ENCODE data around the gene BICRAL.
"Not testable (repeated sequence)": the region's sequence is repeated elsewhere in the genome, so short reads cannot be mapped to it uniquely, and the experiment has no call there.

Gene BICRAL

GRCh38 chr6:42790549-42791181 lies 8.8 kb downstream of the BICRAL start:
- FAIRE-seq (no peak), DNase-seq (ENCODE audit: extremely low spot score, insufficient read length, low read depth) (no peak)

DNA sequence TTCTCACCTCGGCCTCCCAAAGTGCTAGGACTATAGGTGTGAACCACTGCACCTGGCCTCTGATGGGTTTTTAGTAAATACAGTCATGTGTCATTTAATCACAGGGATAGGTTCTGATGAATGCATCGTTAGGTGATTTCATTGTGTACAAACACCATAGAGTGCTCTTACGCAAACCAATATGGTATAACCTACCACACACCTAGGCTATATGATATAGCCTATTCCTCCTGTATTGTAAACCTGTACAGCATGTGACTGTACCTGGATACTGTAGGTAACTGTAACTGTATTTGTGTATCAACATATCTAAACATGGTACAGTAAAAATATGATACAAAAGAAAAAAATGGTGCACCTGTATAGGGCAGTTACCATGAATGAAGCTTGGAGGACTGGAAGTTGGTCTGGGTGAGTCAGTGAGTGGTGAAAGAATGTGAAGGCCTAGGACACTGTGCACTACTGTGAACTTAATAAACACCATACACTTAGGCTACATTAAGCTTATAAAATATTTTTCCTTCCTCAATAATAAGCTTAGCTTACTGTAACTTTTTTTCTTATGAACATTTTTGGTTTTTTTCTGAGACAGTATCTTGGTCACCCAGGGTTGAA lies 10.0 kb downstream of the BICRAL start:
- FAIRE-seq = no peak
- DNase-seq (ENCODE audit: extremely low spot score, insufficient read length, low read depth) = no peak

DNA sequence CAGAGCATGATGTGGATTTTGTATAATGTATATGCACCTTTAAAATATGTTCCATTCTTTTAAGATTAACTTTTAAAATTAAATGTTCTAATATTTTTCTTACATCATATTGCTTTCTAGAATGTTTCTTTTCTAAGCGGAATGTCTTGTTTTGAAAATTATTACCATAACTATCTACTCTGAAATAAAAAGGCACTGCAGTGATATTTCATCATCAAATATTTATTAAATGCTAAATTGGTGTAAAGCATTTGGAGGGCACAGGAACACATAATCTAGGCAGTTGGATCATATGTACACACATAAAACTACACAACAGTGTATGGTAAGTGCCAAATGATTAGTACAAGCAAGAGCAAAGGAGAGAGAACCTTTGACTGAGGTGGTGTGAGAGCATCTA lies 13.8 kb downstream of the BICRAL start:
- no peak for DNase-seq (ENCODE audit: extremely low spot score, insufficient read length, low read depth)
- no peak for FAIRE-seq

GRCh38 chr6:42796171-42796570 lies 14.3 kb downstream of the BICRAL start:
- no peak for FAIRE-seq
- no peak for DNase-seq (ENCODE audit: extremely low spot score, insufficient read length, low read depth)

GRCh38 chr6:42797696-42798095 lies 15.8 kb downstream of the BICRAL start:
- not testable (repeated sequence) for DNase-seq (ENCODE audit: extremely low spot score, insufficient read length, low read depth); FAIRE-seq

DNA sequence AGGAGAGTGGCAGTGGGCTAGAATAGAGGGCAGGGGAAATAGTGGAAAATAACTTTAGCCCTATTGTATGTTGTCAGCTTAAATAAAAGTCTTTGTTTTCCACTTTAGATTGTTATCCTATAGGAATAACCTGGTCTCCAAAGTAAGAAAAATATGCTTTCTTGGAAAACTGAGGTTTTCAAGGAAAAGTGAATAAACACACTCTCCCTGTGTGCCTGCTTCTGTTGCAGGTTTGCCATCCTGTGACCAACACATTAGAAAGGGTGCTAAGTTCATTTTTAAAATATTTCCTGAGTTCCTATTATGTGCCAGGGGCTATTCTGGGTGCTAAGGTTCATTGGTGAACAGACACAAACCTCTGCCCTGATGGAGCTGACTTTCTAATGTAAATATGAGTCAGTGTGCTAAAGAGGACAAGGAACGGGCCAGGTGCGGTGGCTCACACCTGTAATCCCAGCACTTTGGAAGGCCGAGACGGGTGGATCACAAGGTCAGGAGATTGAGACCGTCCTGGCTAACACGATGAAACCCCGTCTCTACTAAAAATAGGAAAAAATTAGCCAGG lies 23.5 kb downstream of the BICRAL start:
- FAIRE-seq (no peak), DNase-seq (ENCODE audit: extremely low spot score, insufficient read length, low read depth) (no peak)

- FAIRE-seq; DNase-seq (ENCODE audit: extremely low spot score, insufficient read length, low read depth): not testable (repeated sequence)
These were observed 24.5 kb downstream of the BICRAL start for GRCh38 chr6:42806359-42806758.

GRCh38 chr6:42808492-42809483 lies 26.9 kb downstream of the BICRAL start:
- DNase-seq (ENCODE audit: extremely low spot score, insufficient read length, low read depth) = no peak
- FAIRE-seq = no peak

GRCh38 chr6:42813074-42813645 lies 31.3 kb downstream of the BICRAL start:
- DNase-seq (ENCODE audit: extremely low spot score, insufficient read length, low read depth) = no peak
- no peak for FAIRE-seq

DNA sequence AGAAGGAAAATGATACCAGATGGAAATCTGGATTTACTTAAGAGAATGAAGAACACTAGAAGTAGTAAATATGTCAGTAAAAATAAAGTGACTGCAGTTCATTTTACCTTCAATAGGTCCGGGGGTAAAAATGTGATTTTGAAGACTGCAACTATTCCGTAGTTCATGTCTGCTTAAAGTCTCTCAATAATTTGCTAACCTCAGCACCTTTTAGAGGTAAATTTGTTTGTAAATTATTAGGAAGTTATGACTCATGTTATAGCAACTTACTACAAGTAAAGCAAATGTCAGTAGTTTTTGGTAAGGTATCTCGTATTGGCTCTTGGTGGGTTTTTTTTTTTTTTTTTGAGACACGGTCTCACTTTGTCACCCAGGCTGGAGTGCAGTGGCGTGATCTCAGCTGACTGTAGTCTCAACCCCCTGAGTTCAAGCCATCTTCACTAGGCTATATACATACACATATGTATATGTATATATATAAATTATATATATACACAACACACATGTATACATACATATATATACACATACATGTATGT lies 32.1 kb downstream of the BICRAL start:
- FAIRE-seq = no peak
- DNase-seq (ENCODE audit: extremely low spot score, insufficient read length, low read depth) = no peak

GRCh38 chr6:42815726-42816125 lies 33.9 kb downstream of the BICRAL start:
- not testable (repeated sequence) for DNase-seq (ENCODE audit: extremely low spot score, insufficient read length, low read depth); FAIRE-seq

DNA sequence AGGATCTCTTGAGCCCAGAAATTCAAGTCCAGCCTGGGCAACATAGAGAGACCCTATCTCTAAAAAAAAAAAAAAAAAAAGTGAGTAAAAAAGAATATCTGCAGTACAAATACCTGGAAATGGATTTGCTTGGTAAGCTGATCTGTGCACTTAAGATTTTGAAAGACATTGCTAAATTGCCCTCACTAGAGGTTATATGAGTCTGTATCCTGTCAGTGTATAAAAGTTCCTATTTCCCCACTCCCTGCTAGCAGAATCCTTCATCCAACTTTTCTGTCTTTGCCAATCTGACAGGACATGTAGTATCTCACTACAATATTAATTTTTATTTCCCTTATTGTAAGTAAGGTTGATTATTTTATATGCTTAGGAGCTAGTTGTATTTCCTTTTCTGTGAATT lies 36.1 kb downstream of the BICRAL start:
- DNase-seq (ENCODE audit: extremely low spot score, insufficient read length, low read depth) (no peak), FAIRE-seq (no peak)

GRCh38 chr6:42818416-42818815 lies 36.6 kb downstream of the BICRAL start:
- DNase-seq (ENCODE audit: extremely low spot score, insufficient read length, low read depth) (no peak), FAIRE-seq (no peak)

GRCh38 chr6:42818878-42819277 lies 37.0 kb downstream of the BICRAL start:
- DNase-seq (ENCODE audit: extremely low spot score, insufficient read length, low read depth) (no peak), FAIRE-seq (no peak)

DNA sequence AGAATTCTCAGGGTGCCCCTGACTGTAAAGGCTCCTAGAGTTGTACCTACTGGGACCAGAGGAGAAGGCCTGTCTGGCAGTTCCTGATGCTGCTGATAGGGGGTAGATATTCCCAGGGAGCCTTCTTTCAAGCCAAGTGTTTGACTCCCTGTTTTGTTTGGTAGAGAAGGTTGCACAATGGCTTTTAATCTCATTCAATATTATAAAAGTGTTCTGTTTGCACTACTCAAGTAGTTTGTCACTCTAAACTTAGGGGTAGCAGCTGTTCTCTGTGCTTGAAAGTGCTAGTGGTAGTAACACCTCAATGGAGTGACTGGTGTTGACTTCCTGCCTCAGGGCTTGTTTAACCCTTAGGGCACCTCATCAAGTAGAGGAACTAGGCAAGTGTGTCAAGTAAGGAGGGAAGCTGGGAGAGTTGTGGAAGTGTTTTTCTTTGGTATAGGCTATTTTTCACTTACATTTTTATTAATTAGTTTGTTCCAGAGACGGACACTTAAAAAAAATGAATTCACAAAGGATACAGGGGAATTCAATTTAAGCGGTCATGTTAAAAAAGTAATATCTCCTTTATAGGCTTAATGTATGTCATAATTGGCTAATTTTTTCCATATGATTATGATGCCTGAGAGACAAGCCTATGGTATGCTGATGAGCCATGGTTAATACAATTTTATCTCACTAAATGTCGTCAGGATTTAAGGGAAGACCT lies 38.1 kb downstream of the BICRAL start:
- FAIRE-seq = no peak
- no peak for DNase-seq (ENCODE audit: extremely low spot score, insufficient read length, low read depth)

DNA sequence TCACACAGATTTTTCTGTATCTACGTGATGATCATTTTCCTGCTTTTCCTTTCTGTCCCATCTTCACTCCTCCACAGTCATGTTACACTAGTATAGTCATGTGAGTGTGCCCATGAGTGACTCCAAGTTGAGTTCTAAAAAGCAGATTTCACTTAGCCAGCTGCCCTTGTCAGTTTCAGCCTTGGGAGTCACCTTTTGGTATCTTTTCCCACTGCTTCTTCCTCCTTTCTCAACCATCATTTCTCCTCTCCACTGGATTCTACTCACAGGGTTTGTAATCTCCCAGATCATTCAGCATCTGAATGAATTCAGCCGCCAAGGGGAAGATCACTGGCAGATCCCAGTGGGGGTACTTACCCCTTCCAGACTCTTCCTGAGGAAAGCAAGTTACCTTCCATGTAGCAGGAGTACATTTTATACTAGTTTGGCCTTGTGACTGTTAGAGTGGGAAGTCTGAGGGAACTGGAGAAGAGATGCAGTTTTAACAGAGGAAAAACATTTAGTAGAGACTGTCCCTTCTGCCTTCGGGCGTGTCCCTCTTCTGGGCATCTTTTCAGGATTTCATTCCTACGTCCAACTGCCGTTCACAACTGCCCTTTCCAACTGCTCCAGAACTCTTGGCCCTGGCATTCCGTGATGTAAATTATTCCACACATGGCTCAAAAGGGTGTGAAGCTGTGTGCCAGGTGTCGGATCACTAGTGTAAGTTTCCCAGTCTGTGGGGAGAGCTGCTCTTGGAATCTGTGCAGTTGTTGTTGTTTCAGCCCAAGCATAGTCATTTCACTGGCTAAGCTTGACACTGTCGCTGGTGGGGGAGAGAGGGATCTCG lies 38.9 kb downstream of the BICRAL start:
- FAIRE-seq (no peak), DNase-seq (ENCODE audit: extremely low spot score, insufficient read length, low read depth) (no peak)

DNA sequence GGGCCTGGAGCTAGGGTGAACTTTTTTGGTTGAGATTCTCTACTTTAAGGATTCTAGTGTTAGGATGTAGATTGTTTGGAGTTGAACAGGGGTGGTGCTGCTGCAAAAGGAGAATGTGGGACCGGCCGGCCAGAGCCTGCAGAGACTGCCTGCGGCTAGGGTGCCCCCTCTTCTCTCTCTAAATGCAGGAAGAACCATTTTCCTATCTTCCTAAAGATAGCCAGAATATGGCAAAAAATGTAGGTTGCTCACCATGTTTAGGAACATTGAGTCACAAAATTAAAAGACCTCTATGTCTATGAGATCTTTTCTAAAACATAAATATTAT lies 39.5 kb downstream of the BICRAL start:
- DNase-seq (ENCODE audit: extremely low spot score, insufficient read length, low read depth) = no peak
- FAIRE-seq = no peak

- DNase-seq (ENCODE audit: extremely low spot score, insufficient read length, low read depth) (no peak), FAIRE-seq (no peak)
These were observed 40.0 kb downstream of the BICRAL start for GRCh38 chr6:42821846-42822245.
